Fibroblast of lung (primary cell): Measurements from ENCODE around the gene DOK6. TPM values are rescaled to one million over a fixed set of nuclear protein-coding genes. Genes with fewer than 3 reads are reported as not detected.

ENCODE experiments used
- DNase-seq, 2 donors: peaks; one replicate each; pipeline versions ENCODE4 v3.0.0 to v3.0.0-alpha.2; 2010; ENCODE audit warnings: low read depth in 2 of 2
- H2AFZ ChIP-seq: 2 replicates; pipeline ENCODE4 v1.5.1; 2012; ENCODE audit warnings: low read length, control low read depth, inconsistent platforms
- H3K27ac ChIP-seq: 2 replicates; pipeline ENCODE4 v1.5.1; 2011; ENCODE audit warnings: low read length, control low read depth; ENCODE audit not compliant: insufficient read depth
- H3K27me3 ChIP-seq: 2 replicates; pipeline ENCODE4 v1.5.1; 2011; ENCODE audit warnings: mild to moderate bottlenecking, low read length; ENCODE audit not compliant: control insufficient read depth, insufficient read depth
- H3K36me3 ChIP-seq: 2 replicates; pipeline ENCODE4 v1.5.1; 2011; ENCODE audit warnings: low read length; ENCODE audit not compliant: control insufficient read depth, insufficient read depth
- H3K4me1 ChIP-seq: 2 replicates; pipeline ENCODE4 v1.5.1; 2011; ENCODE audit warnings: low read length; ENCODE audit not compliant: control insufficient read depth, insufficient read depth; ENCODE audit errors: extremely low read depth
- H3K4me2 ChIP-seq: 2 replicates; pipeline ENCODE4 v1.5.1; 2011; ENCODE audit warnings: low read length, control low read depth; ENCODE audit not compliant: insufficient read depth; ENCODE audit errors: extremely low read depth
- H3K4me3 ChIP-seq, 4 experiments: fragments of 200-600 bp in 1 of 4; sonication (generic) in 1 of 4; replicated peaks in 1 of 4; 2 replicates each; pipeline ENCODE4 v1.5.1; 2011 to 2016; ENCODE audit warnings: low read length in 4 of 4, low read depth in 3 of 4, mild to moderate bottlenecking in 3 of 4, control low read depth in 2 of 4, inconsistent platforms in 1 of 4, mixed read lengths in 1 of 4; ENCODE audit not compliant: insufficient read depth in 1 of 4; ENCODE audit errors: control extremely low read depth in 1 of 4
- H3K79me2 ChIP-seq: 2 replicates; pipeline ENCODE4 v1.5.1; 2012; ENCODE audit warnings: mild to moderate bottlenecking, low read length, inconsistent platforms; ENCODE audit not compliant: control insufficient read depth, insufficient read depth
- H3K9ac ChIP-seq: 2 replicates; pipeline ENCODE4 v1.5.1; 2011; ENCODE audit warnings: mild to moderate bottlenecking, low read length, control low read depth; ENCODE audit not compliant: insufficient read depth
- H3K9me3 ChIP-seq: 2 replicates; pipeline ENCODE4 v1.5.1; 2012; ENCODE audit warnings: low read depth, low read length; ENCODE audit not compliant: control insufficient read depth, insufficient read depth
- H4K20me1 ChIP-seq: 2 replicates; pipeline ENCODE4 v1.5.1; 2011; ENCODE audit warnings: low read length; ENCODE audit not compliant: control insufficient read depth, insufficient read depth; ENCODE audit errors: extremely low read depth
- CTCF ChIP-seq, 2 donors: IDR thresholded peaks in 1 of 2; conservative IDR thresholded peaks in 1 of 2; 1 replicate in 1 of 2; 2 replicates in 1 of 2; pipeline ENCODE4 v1.5.1; 2011 to 2012; ENCODE audit warnings: low read length in 2 of 2, control low read depth in 1 of 2, inconsistent platforms in 1 of 2, low read depth in 1 of 2, mild to moderate bottlenecking in 1 of 2
- EZH2 ChIP-seq: IDR thresholded peaks from 2 replicates; pipeline ENCODE4 v1.5.1; 2012; ENCODE audit warnings: low read length, control low read depth, mild to moderate bottlenecking; ENCODE audit errors: missing control alignments
- polyA plus RNA-seq, 2 donors: library from polyadenylated mRNA; depleted of rRNA in 1 of 2; stranded (reverse) in 1 of 2; unstranded in 1 of 2; fragments of >200 nt; gene quantifications; 2 replicates each; pipeline ENCODE4 v1.2.1, GENCODE V29; 2011 to 2012; ENCODE audit warnings: missing spikeins in 1 of 2
- total RNA-seq: library from RNA; depleted of rRNA; stranded (reverse); fragments of >200 nt; gene quantifications from 2 replicates; pipeline ENCODE4 v1.2.1, GENCODE V29; 2014

The DOK6 gene
- total and polyA plus RNA-seq, 2 donors (not counting 1 experiment from before 2014, with no cell fraction given) = 4.0 to 7.8 TPM

GRCh38 chr18:69865776-69866175, 465.1 kb downstream of the DOK6 start:
- H3K27ac ChIP-seq = no peak overlapping the region
- no peaks in the 10 kb centered on the region for H3K9me3 ChIP-seq
- H3K4me3 ChIP-seq = no peak overlapping the region
- H3K79me2 ChIP-seq = no peaks in the 10 kb centered on the region
- H3K4me2 ChIP-seq = no peak overlapping the region
- no peak for DNase-seq
- no peaks in the 10 kb centered on the region for H3K4me1 ChIP-seq
- no peak overlapping the region for H3K9ac ChIP-seq
- H3K36me3 ChIP-seq = no peaks in the 10 kb centered on the region
- H4K20me1 ChIP-seq = peaks cover 2% of the 10 kb centered on the region
- H3K27me3 ChIP-seq = no peaks in the 10 kb centered on the region
- TF ChIP-seq CTCF (conservative IDR thresholded peaks at IDR 0.05 in 1 of 2, IDR thresholded peaks at IDR 0.05 in 1 of 2; ENCODE audit: low read depth in 1 of 2, low read length in 2 of 2) (no peak), EZH2 (no peak)
- no peak overlapping the region for H2AFZ ChIP-seq

- Histone ChIP-seq H3K27ac (no peak overlapping the region), H3K4me1 (no peaks in the 10 kb centered on the region), H3K27me3 (no peaks in the 10 kb centered on the region), H3K79me2 (no peaks in the 10 kb centered on the region), H3K9me3 (no peaks in the 10 kb centered on the region), H3K4me3 (no peak overlapping the region), H3K9ac (no peak overlapping the region), H2AFZ (no peak overlapping the region), H4K20me1 (peaks cover 2% of the 10 kb centered on the region), H3K36me3 (no peaks in the 10 kb centered on the region), H3K4me2 (no peak overlapping the region)
- DNase-seq = no peak
- TF ChIP-seq CTCF (conservative IDR thresholded peaks at IDR 0.05 in 1 of 2, IDR thresholded peaks at IDR 0.05 in 1 of 2; ENCODE audit: low read depth in 1 of 2, low read length in 2 of 2) = no peak
- no peak for TF ChIP-seq EZH2
Observed at GRCh38 chr18:69866212-69866611, 465.5 kb downstream of the DOK6 start.

DNA sequence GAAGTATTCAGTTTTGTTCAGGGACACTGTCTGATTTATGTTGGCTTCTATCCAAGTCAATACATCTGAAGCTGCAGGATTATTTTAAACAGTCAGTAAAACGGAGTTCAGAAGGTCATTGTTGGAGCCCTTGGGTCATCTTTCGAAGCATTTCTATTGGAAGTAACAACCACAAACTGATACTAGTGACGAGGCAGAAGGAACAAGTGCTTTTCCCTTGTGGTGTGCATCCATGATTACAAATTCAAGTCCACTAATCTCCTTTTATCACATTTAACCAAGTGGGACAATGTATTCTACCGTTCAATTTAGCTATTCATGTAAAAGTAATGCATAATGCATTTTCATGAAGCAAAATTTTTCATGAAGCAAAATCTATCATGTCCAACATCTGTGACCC, 470.0 kb downstream of the DOK6 start:
- Histone ChIP-seq H3K4me1 (no peaks in the 10 kb centered on the region), H3K27me3 (no peaks in the 10 kb centered on the region), H2AFZ (no peak overlapping the region), H3K79me2 (no peaks in the 10 kb centered on the region), H3K4me2 (no peak overlapping the region), H3K9me3 (no peaks in the 10 kb centered on the region), H4K20me1 (no peaks in the 10 kb centered on the region), H3K9ac (no peak overlapping the region), H3K27ac (no peak overlapping the region), H3K4me3 (no peak overlapping the region), H3K36me3 (no peaks in the 10 kb centered on the region)
- no peak for DNase-seq
- TF ChIP-seq EZH2 (no peak), CTCF (conservative IDR thresholded peaks at IDR 0.05 in 1 of 2, IDR thresholded peaks at IDR 0.05 in 1 of 2; ENCODE audit: low read depth in 1 of 2, low read length in 2 of 2) (no peak)
